COLO829 (cell line): ENCODE measurements around the gene PRB2.
"Not testable (repeated sequence)": the region's sequence is repeated elsewhere in the genome, so short reads cannot be mapped to it uniquely, and the experiment has no call there.

ENCODE experiments used
- DNase-seq: peaks from one replicate; pipeline ENCODE4 v3.0.0; 2012; ENCODE audit warnings: low spot score

Gene PRB2

DNA sequence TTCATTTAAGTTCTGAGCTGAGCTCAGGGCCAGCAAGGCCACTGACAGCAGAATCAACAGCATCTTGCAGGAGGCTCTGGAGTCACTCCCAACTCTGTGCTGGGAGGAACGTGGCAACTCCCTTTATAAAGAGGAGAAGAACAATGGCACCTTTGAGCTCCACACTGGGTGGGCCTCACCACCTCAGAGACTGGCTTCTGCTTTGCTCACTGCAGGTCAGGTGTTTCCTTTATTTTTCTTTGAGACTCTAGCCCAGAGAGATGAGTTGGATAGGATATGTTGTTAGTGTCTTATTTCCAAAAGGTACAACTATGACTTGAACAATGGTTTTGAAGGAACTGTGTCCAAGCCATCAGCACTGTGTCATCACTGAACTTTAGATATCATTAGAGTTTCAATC is at the start of gene PRB2:
Gene PRB2 (minus strand): TSS at position 101 of the 400 bp plus-strand sequence. CDS start 38 bp downstream, at position 63.
- not testable (repeated sequence) for DNase-seq

- no peak for DNase-seq
Observed at GRCh38 chr12:11437966-11438365, 42.6 kb upstream of the PRB2 start.

GRCh38 chr12:11433664-11434063 is 38.3 kb upstream of the PRB2 start:
- DNase-seq: no peak

DNA sequence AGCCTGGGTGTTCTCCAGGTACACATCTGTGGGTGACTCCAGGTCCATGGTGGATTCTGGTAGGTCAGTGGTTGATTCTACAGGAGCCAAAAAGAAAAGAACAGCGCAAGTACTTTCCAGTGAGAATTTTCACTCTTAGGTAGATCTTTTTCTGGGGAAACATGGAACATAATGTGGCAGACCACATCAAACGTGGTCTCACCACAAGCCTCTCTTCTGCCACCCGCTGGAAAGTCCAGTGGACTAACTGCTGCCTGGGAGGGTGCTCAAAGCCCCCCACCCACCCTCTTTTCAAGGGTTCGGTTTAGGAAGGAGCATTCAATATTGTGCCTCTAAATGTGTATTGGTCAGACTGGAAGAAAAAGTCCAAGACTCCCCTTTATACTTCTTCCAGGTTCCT is 36.1 kb upstream of the PRB2 start:
- DNase-seq: no peak

- no peak for DNase-seq
Observed at GRCh38 chr12:11427341-11427740, 32.0 kb upstream of the PRB2 start.

GRCh38 chr12:11412731-11413130 is 17.4 kb upstream of the PRB2 start:
- no peak for DNase-seq

DNA sequence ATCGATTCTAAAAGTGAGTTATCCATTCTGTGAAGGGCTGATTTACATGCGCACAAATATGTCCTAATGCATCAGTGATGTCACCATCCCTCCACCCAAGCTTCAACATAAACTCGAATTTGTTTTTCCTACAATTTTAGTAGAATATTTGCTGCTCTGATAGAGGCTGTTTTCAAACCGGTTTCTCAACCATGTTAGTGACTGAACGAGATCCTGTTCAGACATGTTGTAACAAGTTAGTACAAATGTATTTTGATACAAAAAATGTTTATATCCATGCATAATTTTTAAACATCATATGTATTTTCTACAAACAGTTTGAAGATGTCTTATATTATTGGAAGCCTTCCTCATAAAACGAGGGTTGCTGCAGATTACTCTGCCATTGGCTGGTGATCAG is 12.7 kb upstream of the PRB2 start:
- no peak for DNase-seq

- DNase-seq: no peak
Observed at GRCh38 chr12:11397366-11397765, 2.0 kb upstream of the PRB2 start.

- not testable (repeated sequence) for DNase-seq
Observed at GRCh38 chr12:11391456-11391855, 3.9 kb downstream of the PRB2 start.

DNA sequence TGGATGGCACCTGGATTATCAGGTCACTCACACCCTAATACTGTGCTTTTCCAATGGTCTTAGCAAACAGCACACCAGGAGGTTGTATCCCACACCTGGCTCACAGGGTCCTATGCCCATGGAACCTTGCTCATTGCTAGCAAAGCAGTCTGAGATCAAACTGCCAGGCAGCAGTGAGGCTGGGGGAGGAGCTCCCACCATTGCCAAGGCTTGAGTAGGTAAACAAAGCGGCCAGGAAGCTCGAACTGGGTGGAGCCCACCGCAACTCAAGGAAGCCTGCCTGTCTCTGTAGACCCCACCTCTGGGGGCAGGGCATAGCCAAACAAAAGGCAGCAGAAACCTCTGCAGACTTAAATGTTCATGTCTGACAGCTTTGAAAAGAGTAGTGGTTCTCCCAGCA is 17.9 kb downstream of the PRB2 start:
- DNase-seq: not testable (repeated sequence)

- DNase-seq: no peak
Observed at GRCh38 chr12:11361151-11361550, 34.2 kb downstream of the PRB2 start.

GRCh38 chr12:11360205-11360883 is 35.0 kb downstream of the PRB2 start:
- DNase-seq: not testable (repeated sequence)

- DNase-seq: not testable (repeated sequence)
Observed at GRCh38 chr12:11351736-11352135, 43.6 kb downstream of the PRB2 start.

DNA sequence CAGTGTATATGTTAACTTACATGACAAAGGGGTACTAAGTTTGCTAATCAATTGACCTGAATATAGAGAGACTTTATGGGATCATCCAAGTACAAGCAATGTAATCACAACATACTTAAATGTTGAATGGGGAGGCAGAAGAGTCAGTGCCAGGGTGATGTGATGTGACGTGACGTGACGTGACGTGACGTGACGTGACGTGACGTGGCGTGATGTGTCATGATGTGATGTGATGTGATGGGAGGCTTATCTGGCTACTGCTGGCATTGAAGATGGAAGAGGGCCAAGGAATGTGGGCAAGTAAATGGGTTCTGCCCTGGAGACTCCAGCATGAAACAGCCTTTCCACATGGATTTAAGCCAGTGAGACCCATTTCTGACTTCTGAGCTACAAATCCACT is 46.9 kb downstream of the PRB2 start:
- DNase-seq: no peak

DNA sequence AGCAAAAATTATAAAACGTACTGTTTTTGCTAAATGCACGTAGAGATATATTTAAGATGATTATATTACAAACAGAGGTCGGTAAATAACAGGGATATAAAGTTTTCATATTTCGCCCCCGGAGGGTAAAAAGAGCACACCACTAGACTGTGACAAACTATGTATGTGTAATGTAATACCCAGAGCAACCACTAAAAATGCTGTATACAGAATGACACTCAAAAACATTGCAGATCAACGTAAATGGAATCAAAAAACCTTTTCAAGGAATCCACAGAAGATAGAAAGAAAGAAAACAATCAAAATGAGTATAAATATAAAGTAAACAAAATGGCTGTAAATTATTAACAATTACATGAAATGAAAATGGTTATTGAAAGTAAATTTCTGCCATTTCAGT is 47.6 kb downstream of the PRB2 start:
- no peak for DNase-seq

- DNase-seq: no peak
Observed at GRCh38 chr12:11344500-11344899, 50.9 kb downstream of the PRB2 start.
